GM18907 (cell line): ENCODE data around the gene WDR64.
A peak's percentile ranks its signal among the peaks of the same experiment; 100 is the strongest.

ENCODE experiments used
- ATAC-seq: cut with Tn5 transposase; IDR thresholded peaks from one replicate; pipeline ENCODE4 v1.9.1; 2021; ENCODE audit warnings: mild to moderate bottlenecking, moderate library complexity; ENCODE audit not compliant: unreplicated experiment

The WDR64 gene

DNA sequence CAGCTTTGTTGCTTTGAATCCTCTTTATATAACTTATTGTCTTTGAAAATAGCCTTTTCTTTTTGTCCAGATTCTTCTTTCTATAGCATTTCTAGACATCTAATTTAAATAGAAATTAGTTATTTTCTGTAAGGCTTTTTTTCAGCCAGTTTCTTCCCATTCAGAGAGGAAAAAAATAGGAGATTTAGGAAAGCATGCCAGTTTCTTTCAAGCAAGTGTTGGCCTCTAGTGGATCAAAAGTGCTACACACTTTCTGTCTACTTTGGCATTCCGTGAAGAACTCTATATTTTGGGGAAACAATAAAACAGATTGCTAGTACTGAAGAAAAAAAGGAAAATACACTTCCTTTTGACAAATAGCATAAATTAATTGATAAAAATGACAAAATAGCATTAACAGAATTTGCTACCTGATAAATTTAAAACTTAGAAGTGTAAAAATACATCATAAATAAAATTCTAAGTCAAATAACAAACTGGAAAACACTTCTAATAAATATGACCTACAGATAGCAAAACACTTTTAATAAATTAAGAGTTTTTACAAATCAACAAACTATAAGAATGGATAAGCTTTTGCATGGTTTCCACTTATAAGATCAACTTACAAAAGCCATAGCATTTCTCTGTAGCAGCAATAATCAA is 182.8 kb downstream of the WDR64 start:
- no peak for ATAC-seq

GRCh38 chr1:241836941-241837340 is 184.9 kb downstream of the WDR64 start:
- ATAC-seq = no peak

DNA sequence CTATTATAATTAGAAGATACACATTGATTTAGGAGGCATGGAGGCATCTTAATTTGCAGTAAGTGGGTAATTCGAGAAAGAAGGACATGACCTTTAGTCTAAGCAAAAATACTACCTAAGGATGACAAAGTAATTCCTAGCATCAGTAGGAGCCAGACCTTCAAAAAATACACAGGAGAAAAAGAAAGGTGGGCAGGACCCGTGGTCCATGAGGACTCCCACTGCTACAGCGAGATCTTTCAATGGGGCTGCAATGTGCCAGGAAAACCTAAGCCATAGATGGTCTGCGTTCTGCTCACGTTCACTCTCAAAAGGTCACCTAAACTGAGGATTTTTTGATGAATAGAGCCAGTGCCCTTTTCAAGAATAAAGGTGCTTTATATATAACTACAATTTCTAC is 185.3 kb downstream of the WDR64 start:
- ATAC-seq = no peak

GRCh38 chr1:241837901-241838300 is 185.8 kb downstream of the WDR64 start:
- ATAC-seq = no peak

DNA sequence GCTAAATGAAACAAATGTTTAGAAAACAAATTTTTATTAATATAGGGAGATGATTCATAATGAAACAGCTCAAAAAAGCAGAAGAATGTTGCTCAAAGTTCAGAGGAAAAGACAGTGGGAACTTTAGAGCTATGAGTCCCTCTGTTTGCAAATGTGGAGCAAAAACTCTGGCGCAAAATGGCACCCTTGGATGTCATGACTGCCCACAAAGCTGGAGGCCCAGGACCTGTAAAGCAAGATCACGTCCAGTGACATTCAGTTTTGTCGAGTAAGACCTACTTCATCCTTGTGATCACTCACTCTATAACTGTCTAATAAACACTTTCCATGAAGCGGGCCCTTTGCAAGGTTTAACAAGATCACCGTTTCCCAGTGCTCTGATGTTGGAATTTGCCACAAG is 186.8 kb downstream of the WDR64 start:
- ATAC-seq = no peak

- ATAC-seq = peak; percentile 72
These were observed 187.4 kb downstream of the WDR64 start for GRCh38 chr1:241839369-241839979.

DNA sequence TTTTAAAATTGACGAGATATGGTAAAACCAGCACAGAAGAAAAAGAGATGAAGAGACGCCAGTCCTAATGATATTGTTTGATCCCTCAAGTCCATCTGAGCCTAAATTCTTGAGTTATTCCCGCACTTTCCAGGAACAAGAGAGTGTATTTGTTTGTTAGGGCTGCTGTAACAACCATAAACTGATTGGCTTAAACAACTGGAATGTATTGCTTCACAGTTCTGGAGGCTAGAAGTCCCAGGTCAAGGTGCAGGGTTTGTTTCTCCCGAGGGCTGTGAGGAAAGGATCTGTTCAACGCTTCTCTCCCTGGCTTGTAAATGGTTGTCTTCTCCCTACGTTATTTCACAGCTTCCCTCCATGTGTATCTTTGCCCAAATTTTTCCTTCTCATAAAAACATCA is 188.1 kb downstream of the WDR64 start:
- ATAC-seq = no peak

GRCh38 chr1:241841691-241842090 is 189.6 kb downstream of the WDR64 start:
- ATAC-seq = no peak

- no peak for ATAC-seq
These were observed 190.5 kb downstream of the WDR64 start for GRCh38 chr1:241842565-241842964.

DNA sequence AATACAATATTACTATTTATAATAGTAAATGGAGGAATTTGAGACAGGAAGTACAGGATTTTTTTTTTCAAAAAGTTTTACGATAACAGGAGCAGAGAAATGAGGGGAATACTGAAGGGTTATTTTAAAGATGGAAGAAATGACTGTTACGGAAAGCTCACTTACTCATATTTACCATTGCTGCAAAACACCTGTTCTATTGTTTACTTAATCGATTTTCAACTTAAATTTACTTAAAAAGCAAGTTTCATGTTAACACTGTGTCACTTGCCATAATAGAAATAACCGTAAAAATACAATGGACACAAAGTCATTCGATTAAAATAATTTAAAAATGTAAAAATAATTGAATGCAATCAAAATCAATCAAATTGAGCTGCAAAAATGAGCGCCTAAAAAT is 192.5 kb downstream of the WDR64 start:
- no peak for ATAC-seq

DNA sequence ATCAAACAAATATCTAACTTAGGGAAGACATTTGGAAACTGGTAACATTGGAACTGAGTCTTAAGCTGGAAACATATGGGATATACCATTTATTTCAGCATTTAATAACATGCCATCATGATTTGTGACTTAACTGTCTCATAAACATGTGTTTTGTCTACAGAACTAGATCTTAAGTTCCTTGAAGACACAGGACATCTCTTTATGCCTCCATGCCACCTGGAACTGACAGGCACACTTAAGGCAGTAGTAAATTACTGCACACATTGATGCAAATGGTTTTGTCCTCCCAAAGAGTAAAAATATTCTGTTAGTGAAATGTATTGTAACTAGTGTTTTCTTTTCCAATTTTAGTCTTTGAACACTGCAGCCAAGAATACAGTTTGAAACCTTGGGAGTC is 194.3 kb downstream of the WDR64 start:
- no peak for ATAC-seq

- no peak for ATAC-seq
These were observed 194.9 kb downstream of the WDR64 start for GRCh38 chr1:241846862-241847539.

GRCh38 chr1:241847540-241847795 is 195.4 kb downstream of the WDR64 start:
- ATAC-seq = no peak

DNA sequence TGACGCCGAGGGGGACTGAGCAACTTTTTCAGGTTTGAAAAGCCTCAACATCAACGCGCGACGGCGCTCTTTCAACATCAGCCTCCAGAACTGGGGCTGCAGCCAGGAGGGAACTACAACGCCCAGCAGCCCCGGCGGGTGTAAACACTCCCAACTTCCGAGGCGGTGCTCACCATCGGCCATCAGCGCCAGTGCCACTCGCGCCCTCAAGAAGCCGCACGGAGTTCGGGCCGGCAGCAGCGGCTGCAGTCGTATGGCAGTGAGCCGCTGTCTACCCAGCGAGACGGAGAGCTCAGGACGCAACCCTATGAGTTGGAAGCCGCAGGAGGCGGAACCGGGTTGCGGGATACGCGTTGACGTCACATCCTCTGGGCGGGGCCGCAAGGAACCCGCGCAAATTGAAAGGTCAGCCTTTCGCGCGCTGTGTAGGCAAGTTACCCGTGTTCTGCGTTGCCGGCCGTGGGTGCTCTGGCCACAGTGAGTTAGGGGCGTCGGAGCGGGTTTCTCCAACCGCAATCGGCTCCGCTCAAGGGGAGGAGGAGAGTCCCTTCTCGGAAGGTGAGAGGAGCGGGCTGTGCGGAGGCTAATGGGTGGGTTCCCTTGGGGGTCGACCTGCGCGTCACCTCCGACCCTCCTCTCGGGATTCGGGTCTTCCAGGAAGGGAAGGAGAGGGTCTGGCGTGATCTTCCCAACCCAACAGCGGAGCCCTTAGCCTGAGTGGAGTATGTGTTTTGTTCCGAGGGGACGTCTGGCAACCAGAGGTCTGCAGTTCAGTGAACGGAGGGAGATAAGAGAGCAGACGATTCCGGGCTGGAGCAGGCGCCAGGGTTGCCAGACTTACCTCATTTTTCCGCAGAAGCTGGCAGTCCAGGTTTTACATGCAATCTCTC is 196.0 kb downstream of the WDR64 start, which contains the start of gene EXO1:
Gene EXO1 (plus strand): TSS at position 409 of the 890 bp plus-strand sequence. CDS start 2,222 bp downstream, outside the sequence.
- peak; percentile 98 for ATAC-seq

GRCh38 chr1:241848686-241849344 is 196.7 kb downstream of the WDR64 start:
- ATAC-seq = peak; percentile 15

DNA sequence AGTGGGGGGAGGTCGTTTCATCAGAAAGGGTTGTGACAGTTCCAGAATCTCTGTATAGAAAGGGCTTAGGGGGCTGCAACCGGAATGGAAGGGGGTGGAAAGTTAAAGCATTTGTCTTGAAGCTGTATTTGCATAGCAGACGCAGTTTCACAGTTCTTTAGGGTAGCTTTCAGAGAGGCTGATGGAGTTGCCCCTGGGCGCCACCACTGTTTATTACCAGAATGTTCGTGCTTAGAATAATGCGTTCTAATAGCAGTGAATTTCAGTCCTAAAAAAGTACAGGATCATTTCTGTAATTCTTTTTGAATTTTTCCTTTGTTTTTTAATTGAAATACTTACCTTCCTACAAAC is 197.2 kb downstream of the WDR64 start:
- no peak for ATAC-seq
